SU-DHL-6 (cell line): Measurements from ENCODE around the gene AQP6.

Experiments
- H2AFZ ChIP-seq: fragments of 200-600 bp; sonication (generic); 2 replicates; pipeline ENCODE4 v1.6.1; 2014; ENCODE audit warnings: low read depth, mild to moderate bottlenecking, moderate library complexity, mixed read lengths, antibody characterized with exemption, low read length; ENCODE audit not compliant: severe bottlenecking
- H3F3A ChIP-seq: fragments of 200-600 bp; shearing (Covaris generic); 2 replicates; pipeline ENCODE4 v1.6.0; 2016; ENCODE audit warnings: antibody characterized with exemption, mild to moderate bottlenecking; ENCODE audit not compliant: insufficient read depth
- H3K27ac ChIP-seq: fragments of 200-600 bp; sonication (generic); 2 replicates; pipeline ENCODE4 v1.5.1; 2016; ENCODE audit warnings: low read depth, mild to moderate bottlenecking, low read length, moderate library complexity, mixed read lengths
- H3K27me3 ChIP-seq: fragments of 200-600 bp; sonication (generic), shearing (Covaris generic); 2 replicates; pipeline ENCODE4 v1.6.0; 2014; ENCODE audit warnings: mild to moderate bottlenecking, low read length
- H3K36me3 ChIP-seq: fragments of 200-600 bp; sonication (generic); 2 replicates; pipeline ENCODE4 v1.6.1; 2014; ENCODE audit warnings: mild to moderate bottlenecking, low read length, mixed read lengths
- H3K4me2 ChIP-seq: fragments of 300-600, 200-600 bp; shearing (Covaris generic), sonication (generic); 2 replicates; pipeline ENCODE4 v1.6.0; 2014; ENCODE audit warnings: low read length, low read depth, mild to moderate bottlenecking; ENCODE audit not compliant: poor library complexity, severe bottlenecking
- H3K4me3 ChIP-seq: fragments of 200-600 bp; sonication (generic); 2 replicates; pipeline ENCODE4 v1.5.1; 2014; ENCODE audit warnings: antibody characterized with exemption, low read length, mild to moderate bottlenecking, mixed read lengths; ENCODE audit not compliant: insufficient read depth, poor library complexity, severe bottlenecking
- H3K79me2 ChIP-seq: fragments of 200-600 bp; sonication (generic); 2 replicates; pipeline ENCODE4 v1.6.1; 2014; ENCODE audit warnings: mild to moderate bottlenecking, low read length, moderate library complexity; ENCODE audit not compliant: insufficient read depth
- H3K9ac ChIP-seq: fragments of 200-600 bp; sonication (generic); 2 replicates; pipeline ENCODE4 v1.7.0; 2014; ENCODE audit warnings: mild to moderate bottlenecking, low read length
- H3K9me2 ChIP-seq: fragments of 200-600 bp; sonication (generic); replicated peaks from 2 replicates; pipeline ENCODE4 v1.6.1; 2014; ENCODE audit warnings: low read length; ENCODE audit not compliant: insufficient read depth
- H3K9me3 ChIP-seq: fragments of 200-600 bp; sonication (generic); 2 replicates; pipeline ENCODE4 v1.6.1; 2014; ENCODE audit warnings: low read length, mixed read lengths; ENCODE audit not compliant: insufficient read depth
- H4K20me1 ChIP-seq: fragments of 200-600 bp; sonication (generic); 2 replicates; pipeline ENCODE4 v1.6.1; 2014; ENCODE audit warnings: low read depth, mild to moderate bottlenecking, antibody characterized with exemption, low read length, moderate library complexity, mixed read lengths
- EZH2phosphoT487 ChIP-seq: fragments of 200-600 bp; sonication (generic), shearing (Covaris generic); conservative IDR thresholded peaks from 2 replicates; pipeline ENCODE4 v1.6.1; 2018; ENCODE audit warnings: mild to moderate bottlenecking, antibody characterized with exemption, low read length, moderate library complexity, mixed read lengths
- TF ChIP-seq, protein P1 (sequence below): fragments of 200-600 bp; sonication (generic); IDR thresholded peaks from one replicate; pipeline ENCODE4 v1.5.1; 2017; ENCODE audit warnings: antibody characterized with exemption, mild to moderate bottlenecking, low read length, moderate library complexity; ENCODE audit not compliant: insufficient read depth, poor library complexity, severe bottlenecking

AQP6 gene

GRCh38 chr12:49969027-49969426 lies 3.7 kb upstream of the AQP6 start:
- H3K9me2 ChIP-seq = no peaks in the 10 kb centered on the region
- H3K4me3 ChIP-seq = no peak overlapping the region
- no peak overlapping the region for H2AFZ ChIP-seq
- no peaks in the 10 kb centered on the region for H4K20me1 ChIP-seq
- H3K4me2 ChIP-seq = no peak overlapping the region
- no peak for TF ChIP-seq EZH2phosphoT487
- TF ChIP-seq, protein P1, sequence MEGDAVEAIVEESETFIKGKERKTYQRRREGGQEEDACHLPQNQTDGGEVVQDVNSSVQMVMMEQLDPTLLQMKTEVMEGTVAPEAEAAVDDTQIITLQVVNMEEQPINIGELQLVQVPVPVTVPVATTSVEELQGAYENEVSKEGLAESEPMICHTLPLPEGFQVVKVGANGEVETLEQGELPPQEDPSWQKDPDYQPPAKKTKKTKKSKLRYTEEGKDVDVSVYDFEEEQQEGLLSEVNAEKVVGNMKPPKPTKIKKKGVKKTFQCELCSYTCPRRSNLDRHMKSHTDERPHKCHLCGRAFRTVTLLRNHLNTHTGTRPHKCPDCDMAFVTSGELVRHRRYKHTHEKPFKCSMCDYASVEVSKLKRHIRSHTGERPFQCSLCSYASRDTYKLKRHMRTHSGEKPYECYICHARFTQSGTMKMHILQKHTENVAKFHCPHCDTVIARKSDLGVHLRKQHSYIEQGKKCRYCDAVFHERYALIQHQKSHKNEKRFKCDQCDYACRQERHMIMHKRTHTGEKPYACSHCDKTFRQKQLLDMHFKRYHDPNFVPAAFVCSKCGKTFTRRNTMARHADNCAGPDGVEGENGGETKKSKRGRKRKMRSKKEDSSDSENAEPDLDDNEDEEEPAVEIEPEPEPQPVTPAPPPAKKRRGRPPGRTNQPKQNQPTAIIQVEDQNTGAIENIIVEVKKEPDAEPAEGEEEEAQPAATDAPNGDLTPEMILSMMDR = no peak
- no peak overlapping the region for H3K9ac ChIP-seq
- H3K79me2 ChIP-seq = no peaks in the 10 kb centered on the region
- H3K27me3 ChIP-seq = no peaks in the 10 kb centered on the region
- H3K36me3 ChIP-seq = no peaks in the 10 kb centered on the region
- no peak overlapping the region for H3K27ac ChIP-seq
- H3K9me3 ChIP-seq = no peaks in the 10 kb centered on the region
- H3F3A ChIP-seq = no peaks in the 10 kb centered on the region

- H3K9me2 ChIP-seq = no peaks in the 10 kb centered on the region
- H3K4me2 ChIP-seq = no peak overlapping the region
- no peaks in the 10 kb centered on the region for H3K27me3 ChIP-seq
- H3K79me2 ChIP-seq = no peaks in the 10 kb centered on the region
- TF ChIP-seq, protein P1 = no peak
- no peak for TF ChIP-seq EZH2phosphoT487
- no peaks in the 10 kb centered on the region for H4K20me1 ChIP-seq
- no peak overlapping the region for H3K4me3 ChIP-seq
- H2AFZ ChIP-seq = no peak overlapping the region
- H3K9me3 ChIP-seq = no peaks in the 10 kb centered on the region
- H3K36me3 ChIP-seq = no peaks in the 10 kb centered on the region
- no peak overlapping the region for H3K9ac ChIP-seq
- no peak overlapping the region for H3K27ac ChIP-seq
- H3F3A ChIP-seq = no peaks in the 10 kb centered on the region
Measured at GRCh38 chr12:49969651-49970429, 2.9 kb upstream of the AQP6 start.

DNA sequence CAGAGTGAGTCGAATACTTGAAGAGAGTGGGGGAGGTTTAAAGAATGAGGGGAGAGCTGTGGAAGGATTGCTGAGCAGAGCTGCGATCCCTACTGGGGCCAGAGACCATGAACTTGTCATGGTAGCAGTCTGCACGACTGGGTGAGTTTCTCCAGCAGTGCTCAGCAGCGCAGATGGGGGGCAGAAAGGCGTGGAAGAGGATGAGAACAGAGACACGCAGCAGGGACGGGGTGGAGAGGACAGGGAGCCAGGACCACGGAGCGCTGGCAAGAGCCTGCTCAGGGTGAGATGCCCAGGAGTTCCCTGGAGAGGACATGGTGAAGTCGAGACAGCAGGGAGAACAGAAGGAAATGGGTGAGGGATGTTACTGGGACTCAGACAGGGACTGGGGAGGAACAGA lies 2.1 kb upstream of the AQP6 start:
- no peaks in the 10 kb centered on the region for H3F3A ChIP-seq
- H3K4me2 ChIP-seq = no peak overlapping the region
- H4K20me1 ChIP-seq = no peaks in the 10 kb centered on the region
- TF ChIP-seq, protein P1 = no peak
- TF ChIP-seq EZH2phosphoT487 = no peak
- no peak overlapping the region for H3K27ac ChIP-seq
- no peaks in the 10 kb centered on the region for H3K36me3 ChIP-seq
- no peak overlapping the region for H3K9ac ChIP-seq
- no peaks in the 10 kb centered on the region for H3K9me2 ChIP-seq
- H3K79me2 ChIP-seq = no peaks in the 10 kb centered on the region
- no peaks in the 10 kb centered on the region for H3K27me3 ChIP-seq
- H2AFZ ChIP-seq = no peak overlapping the region
- no peaks in the 10 kb centered on the region for H3K9me3 ChIP-seq
- H3K4me3 ChIP-seq = no peak overlapping the region
